ENCODE results near the gene RAB4B. TPM values are rescaled to one million over a fixed set of nuclear protein-coding genes. Genes with fewer than 3 reads are reported as not detected.
"Not testable (repeated sequence)": the region's sequence is repeated elsewhere in the genome, so short reads cannot be mapped to it uniquely, and the experiment has no call there.

The RAB4B gene
- total RNA-seq, 1 donor from 2014 or later: 20.7 TPM

GRCh38 chr19:40831502-40832430, 53.7 kb downstream of the RAB4B start:
- peaks cover 6% of the 10 kb centered on the region for H3K4me1 Mint-ChIP-seq (ENCODE audit: low read depth)
- peaks cover 10% of the 10 kb centered on the region for H3K36me3 Mint-ChIP-seq (ENCODE audit: insufficient read depth)
- no peak for DNase-seq (ENCODE audit: low spot score, unreplicated experiment)
- H3K9me3 Mint-ChIP-seq (ENCODE audit: low read depth): no peaks in the 10 kb centered on the region
- no peaks in the 10 kb centered on the region for H3K27me3 Mint-ChIP-seq
- TF ChIP-seq, protein P1, sequence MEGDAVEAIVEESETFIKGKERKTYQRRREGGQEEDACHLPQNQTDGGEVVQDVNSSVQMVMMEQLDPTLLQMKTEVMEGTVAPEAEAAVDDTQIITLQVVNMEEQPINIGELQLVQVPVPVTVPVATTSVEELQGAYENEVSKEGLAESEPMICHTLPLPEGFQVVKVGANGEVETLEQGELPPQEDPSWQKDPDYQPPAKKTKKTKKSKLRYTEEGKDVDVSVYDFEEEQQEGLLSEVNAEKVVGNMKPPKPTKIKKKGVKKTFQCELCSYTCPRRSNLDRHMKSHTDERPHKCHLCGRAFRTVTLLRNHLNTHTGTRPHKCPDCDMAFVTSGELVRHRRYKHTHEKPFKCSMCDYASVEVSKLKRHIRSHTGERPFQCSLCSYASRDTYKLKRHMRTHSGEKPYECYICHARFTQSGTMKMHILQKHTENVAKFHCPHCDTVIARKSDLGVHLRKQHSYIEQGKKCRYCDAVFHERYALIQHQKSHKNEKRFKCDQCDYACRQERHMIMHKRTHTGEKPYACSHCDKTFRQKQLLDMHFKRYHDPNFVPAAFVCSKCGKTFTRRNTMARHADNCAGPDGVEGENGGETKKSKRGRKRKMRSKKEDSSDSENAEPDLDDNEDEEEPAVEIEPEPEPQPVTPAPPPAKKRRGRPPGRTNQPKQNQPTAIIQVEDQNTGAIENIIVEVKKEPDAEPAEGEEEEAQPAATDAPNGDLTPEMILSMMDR (IDR thresholded peaks at IDR 0.05; ENCODE audit: unreplicated experiment): no peak
- no peak overlapping the region for H3K4me3 Mint-ChIP-seq (ENCODE audit: low read depth)
- peak overlapping the region; percentile 1 for H3K27ac Mint-ChIP-seq

DNA sequence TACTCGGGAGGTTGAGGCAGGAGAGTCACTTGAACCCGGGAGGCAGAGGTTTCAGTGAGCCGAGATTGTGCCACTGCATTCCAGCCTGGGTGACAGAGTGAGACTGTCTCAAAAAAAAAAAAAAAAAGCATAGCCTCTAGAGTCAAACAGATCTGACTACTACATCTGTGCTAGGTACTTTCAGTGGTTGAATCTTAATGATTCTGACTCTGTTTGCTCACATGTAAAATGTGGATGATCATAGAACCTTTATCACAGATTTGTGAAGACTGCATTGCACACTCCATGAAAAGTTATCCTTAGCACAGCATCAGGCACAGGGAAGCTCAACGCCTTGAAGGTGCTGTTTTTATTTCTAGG, 54.4 kb downstream of the RAB4B start:
- not testable (repeated sequence) for H3K36me3 Mint-ChIP-seq (ENCODE audit: insufficient read depth); H3K27me3 Mint-ChIP-seq; H3K4me3 Mint-ChIP-seq (ENCODE audit: low read depth); H3K9me3 Mint-ChIP-seq (ENCODE audit: low read depth); H3K4me1 Mint-ChIP-seq (ENCODE audit: low read depth); DNase-seq (ENCODE audit: low spot score, unreplicated experiment)
- peak overlapping the region; percentile 1 for H3K27ac Mint-ChIP-seq

DNA sequence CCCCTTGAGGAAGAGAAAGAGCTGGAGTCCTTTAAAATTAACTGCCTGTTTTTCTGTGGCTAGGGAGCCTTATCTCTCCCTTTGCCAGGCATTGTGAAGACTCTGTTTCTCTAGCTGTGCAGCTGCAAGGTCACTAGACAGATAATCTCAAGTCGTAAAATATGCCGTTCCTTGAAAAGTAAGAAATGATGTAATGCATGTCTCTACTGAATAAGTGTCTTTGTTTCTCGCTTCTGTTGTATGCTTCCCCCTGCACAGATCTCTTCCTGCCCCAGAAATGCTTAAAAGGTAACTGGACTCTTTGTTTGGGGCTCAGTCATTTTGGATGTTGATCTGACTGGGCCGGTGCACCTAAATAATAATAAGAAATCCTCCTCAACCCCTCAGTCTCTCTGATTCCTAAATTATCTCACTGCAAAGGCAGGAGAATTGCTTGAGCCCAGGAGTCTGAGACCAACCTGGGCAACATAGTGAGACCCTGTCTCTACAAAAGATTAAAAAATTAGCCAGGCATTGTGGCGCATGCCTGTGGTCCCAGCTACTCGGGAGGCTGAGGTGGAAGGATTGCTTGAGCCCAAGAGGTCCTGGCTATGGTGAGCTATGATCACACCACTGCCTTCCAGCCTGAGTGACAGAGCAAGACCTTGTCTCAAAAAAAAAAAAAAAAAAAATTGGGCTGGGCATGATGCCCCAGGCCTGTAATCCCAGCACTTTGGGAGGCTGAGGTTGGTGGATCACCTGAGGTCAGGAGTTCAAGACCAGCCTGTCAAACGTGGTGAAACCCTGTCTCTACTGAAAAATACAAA, 55.9 kb downstream of the RAB4B start:
- H3K4me1 Mint-ChIP-seq (ENCODE audit: low read depth); H3K27me3 Mint-ChIP-seq; H3K4me3 Mint-ChIP-seq (ENCODE audit: low read depth); DNase-seq (ENCODE audit: low spot score, unreplicated experiment); H3K9me3 Mint-ChIP-seq (ENCODE audit: low read depth); H3K36me3 Mint-ChIP-seq (ENCODE audit: insufficient read depth): not testable (repeated sequence)
- H3K27ac Mint-ChIP-seq: peak overlapping the region; percentile 46

GRCh38 chr19:40836754-40837429, 58.8 kb downstream of the RAB4B start:
- no peaks in the 10 kb centered on the region for H3K9me3 Mint-ChIP-seq (ENCODE audit: low read depth)
- peaks cover 6% of the 10 kb centered on the region for H3K4me1 Mint-ChIP-seq (ENCODE audit: low read depth)
- no peaks in the 10 kb centered on the region for H3K36me3 Mint-ChIP-seq (ENCODE audit: insufficient read depth)
- no peak overlapping the region for H3K27ac Mint-ChIP-seq
- H3K4me3 Mint-ChIP-seq (ENCODE audit: low read depth): no peak overlapping the region
- no peak for DNase-seq (ENCODE audit: low spot score, unreplicated experiment)
- TF ChIP-seq, protein P1 (IDR thresholded peaks at IDR 0.05; ENCODE audit: unreplicated experiment): no peak
- peaks cover 18% of the 10 kb centered on the region for H3K27me3 Mint-ChIP-seq

DNA sequence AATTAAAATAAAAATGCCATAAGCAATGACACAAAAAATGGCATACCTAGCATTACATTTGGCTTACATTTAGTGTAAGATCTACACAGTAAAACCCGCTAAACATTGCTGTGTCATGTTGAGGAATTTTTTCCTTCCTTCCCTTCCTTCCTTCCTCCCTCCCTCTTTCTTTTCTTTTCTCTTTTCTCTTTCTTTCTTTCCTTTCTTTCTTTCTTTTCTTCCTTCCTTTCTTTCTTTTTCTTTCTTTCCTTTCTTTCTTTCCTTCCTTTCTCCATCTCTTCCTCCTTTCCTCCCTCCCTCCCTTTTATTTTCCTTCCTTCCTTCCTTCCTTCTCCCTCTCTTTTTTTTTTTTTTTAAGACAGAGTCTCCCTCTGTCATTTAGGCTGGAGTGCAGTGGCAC, 60.4 kb downstream of the RAB4B start:
- not testable (repeated sequence) for H3K4me1 Mint-ChIP-seq (ENCODE audit: low read depth); H3K36me3 Mint-ChIP-seq (ENCODE audit: insufficient read depth); H3K27ac Mint-ChIP-seq; H3K9me3 Mint-ChIP-seq (ENCODE audit: low read depth); DNase-seq (ENCODE audit: low spot score, unreplicated experiment); H3K4me3 Mint-ChIP-seq (ENCODE audit: low read depth)
- H3K27me3 Mint-ChIP-seq: peaks cover 18% of the 10 kb centered on the region

DNA sequence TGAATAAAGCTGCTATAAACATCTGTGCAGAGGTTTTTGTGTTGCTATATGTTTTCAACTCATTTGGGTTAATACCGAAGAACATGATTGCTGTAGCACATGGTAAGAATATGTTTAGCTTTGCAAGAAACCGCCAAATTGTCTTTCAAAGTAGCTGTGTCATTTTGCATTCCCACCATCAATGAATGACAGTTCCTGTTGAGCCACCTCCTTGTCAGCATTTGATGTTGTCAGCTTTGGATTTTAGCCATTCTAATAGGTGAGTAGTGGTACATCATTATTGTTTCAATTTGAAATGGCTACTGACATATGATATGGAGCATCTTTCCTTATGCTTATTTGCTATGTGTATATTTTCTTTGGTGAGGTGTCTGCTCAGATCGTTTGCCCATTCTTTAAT, 64.0 kb downstream of the RAB4B start:
- not testable (repeated sequence) for H3K4me1 Mint-ChIP-seq (ENCODE audit: low read depth); H3K9me3 Mint-ChIP-seq (ENCODE audit: low read depth); DNase-seq (ENCODE audit: low spot score, unreplicated experiment); H3K36me3 Mint-ChIP-seq (ENCODE audit: insufficient read depth); H3K4me3 Mint-ChIP-seq (ENCODE audit: low read depth); H3K27ac Mint-ChIP-seq
- H3K27me3 Mint-ChIP-seq: peaks cover 44% of the 10 kb centered on the region

DNA sequence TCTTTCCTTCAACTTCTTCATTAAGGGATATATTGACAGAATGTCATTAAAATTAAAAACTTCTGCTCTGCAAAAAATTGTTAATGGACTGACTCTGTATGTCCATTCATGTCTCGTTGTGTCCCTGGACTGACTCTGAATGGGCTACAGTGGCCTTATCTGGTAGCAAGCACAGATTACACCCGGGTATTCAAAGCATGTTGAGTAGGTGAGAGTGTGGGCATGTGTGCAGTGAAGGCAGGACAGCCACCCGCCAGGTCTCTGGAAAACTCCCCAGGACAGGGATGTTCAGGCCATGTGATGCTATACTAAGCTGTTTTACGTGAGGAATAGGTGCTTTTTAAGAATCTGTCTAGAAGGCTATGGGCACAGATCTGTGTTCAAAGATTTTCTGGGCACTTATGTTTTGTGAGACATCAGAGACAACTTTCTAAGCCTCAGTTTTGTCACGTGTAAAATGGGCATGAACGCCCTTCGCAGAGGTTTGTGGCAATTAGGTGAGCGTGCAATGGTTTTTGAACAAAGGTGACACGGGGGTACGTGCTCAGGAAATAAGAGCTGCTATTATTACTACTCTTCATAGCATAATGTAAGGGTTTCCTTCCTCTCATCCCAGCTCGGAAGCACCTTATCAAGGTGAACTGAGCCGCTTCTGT, 65.1 kb downstream of the RAB4B start:
- not testable (repeated sequence) for DNase-seq (ENCODE audit: low spot score, unreplicated experiment); H3K9me3 Mint-ChIP-seq (ENCODE audit: low read depth); H3K4me1 Mint-ChIP-seq (ENCODE audit: low read depth); H3K36me3 Mint-ChIP-seq (ENCODE audit: insufficient read depth); H3K27ac Mint-ChIP-seq
- H3K27me3 Mint-ChIP-seq: peaks cover 56% of the 10 kb centered on the region
- peak overlapping the region; percentile 68 for H3K4me3 Mint-ChIP-seq (ENCODE audit: low read depth)

DNA sequence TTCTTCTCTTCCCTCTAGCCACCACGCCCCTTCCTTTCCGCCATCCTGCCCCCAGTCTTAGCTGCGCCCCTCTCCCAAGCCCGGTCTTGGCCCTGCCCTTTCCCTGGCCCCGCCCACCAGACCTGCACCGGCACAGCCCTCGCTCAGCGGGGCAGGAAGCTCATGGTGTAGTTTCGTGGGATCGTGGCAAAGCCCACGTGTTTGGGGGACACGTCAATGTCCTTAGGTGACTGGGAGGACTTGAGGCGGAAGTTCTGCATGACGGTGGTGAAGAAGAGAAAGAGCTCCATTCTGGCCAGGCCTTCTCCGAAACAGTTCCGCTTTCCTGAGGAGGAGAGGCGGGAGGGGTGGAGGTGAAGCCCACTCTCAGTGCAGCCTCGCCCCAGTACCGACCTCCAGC, 65.6 kb downstream of the RAB4B start:
- not testable (repeated sequence) for H3K36me3 Mint-ChIP-seq (ENCODE audit: insufficient read depth); H3K4me1 Mint-ChIP-seq (ENCODE audit: low read depth); H3K9me3 Mint-ChIP-seq (ENCODE audit: low read depth); DNase-seq (ENCODE audit: low spot score, unreplicated experiment); H3K27ac Mint-ChIP-seq
- Mint-ChIP-seq H3K27me3 (peaks cover 61% of the 10 kb centered on the region), H3K4me3 (ENCODE audit: low read depth) (peak overlapping the region; percentile 68)

Measured in progenitor cell of endocrine pancreas (in vitro differentiated cells).